Measurements from ENCODE around the gene FAM110A. TPM values are rescaled to one million over a fixed set of nuclear protein-coding genes. Genes with fewer than 3 reads are reported as not detected.
A peak's percentile ranks its signal among the peaks of the same experiment; 100 is the strongest.

FAM110A gene
- total RNA-seq, 1 donor from 2014 or later: 7.1 TPM

DNA sequence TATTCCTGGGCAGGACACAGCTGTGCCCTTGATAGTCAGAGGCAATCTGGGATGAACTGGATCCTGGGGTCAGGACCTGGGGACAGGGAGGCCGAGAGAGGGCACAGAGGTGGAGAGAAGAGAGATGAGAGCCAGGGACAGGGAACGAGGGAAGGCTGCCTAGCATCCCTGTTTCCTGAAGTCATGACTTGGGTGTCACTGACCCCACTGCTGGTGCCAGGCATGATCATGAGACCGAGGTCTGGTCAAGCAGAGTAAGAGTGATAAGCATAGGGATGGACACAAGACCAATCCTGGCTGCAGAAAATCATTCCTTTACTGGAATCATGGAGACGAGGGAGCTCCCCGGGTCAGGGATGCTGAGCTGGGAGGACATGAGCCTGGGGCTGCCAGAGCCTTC is 36.1 kb downstream of the FAM110A start:
- Histone ChIP-seq H3K4me3 (ENCODE audit: low read depth, low read length) (no peak overlapping the region), H3K27me3 (ENCODE audit: control insufficient read depth, insufficient read depth, low read length) (no peaks in the 10 kb centered on the region), H3K36me3 (ENCODE audit: control insufficient read depth, insufficient read depth, low read length) (no peaks in the 10 kb centered on the region)
- no peak for DNase-seq (ENCODE audit: low read depth)
- no peak for TF ChIP-seq CTCF (IDR thresholded peaks at IDR 0.05; ENCODE audit: insufficient read depth, low read length, severe bottlenecking)
- no peak for FAIRE-seq

- Histone ChIP-seq H3K36me3 (ENCODE audit: control insufficient read depth, insufficient read depth, low read length) (no peaks in the 10 kb centered on the region), H3K27me3 (ENCODE audit: control insufficient read depth, insufficient read depth, low read length) (no peaks in the 10 kb centered on the region), H3K4me3 (ENCODE audit: low read depth, low read length) (no peak overlapping the region)
- no peak for TF ChIP-seq CTCF (IDR thresholded peaks at IDR 0.05; ENCODE audit: insufficient read depth, low read length, severe bottlenecking)
- DNase-seq (ENCODE audit: low read depth): no peak
- FAIRE-seq: peak; percentile 76
These were observed 37.2 kb downstream of the FAM110A start for GRCh38 chr20:870758-871157.

DNA sequence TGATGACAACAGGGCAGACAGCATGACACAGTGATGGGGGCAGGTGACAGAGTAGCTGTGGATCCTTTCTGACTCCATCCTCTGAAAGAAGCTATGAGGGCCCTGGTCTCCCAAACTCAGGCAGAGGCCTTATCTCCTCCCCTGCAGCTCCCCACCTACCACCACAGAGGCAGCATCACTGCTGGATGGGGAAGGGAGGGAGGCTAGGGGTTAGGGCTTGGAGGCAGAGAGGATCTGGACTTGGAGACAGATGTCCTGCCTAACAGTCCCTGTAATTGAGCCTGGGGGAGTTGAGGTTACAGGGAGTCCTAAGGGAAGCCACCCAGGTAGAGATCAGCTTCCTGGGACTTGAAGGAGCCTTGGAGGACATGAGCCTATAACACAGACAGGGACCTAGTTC is 37.9 kb downstream of the FAM110A start:
- Histone ChIP-seq H3K4me3 (ENCODE audit: low read depth, low read length) (no peak overlapping the region), H3K27me3 (ENCODE audit: control insufficient read depth, insufficient read depth, low read length) (no peaks in the 10 kb centered on the region), H3K36me3 (ENCODE audit: control insufficient read depth, insufficient read depth, low read length) (no peaks in the 10 kb centered on the region)
- DNase-seq (ENCODE audit: low read depth) (no peak), FAIRE-seq (no peak)
- TF ChIP-seq CTCF (IDR thresholded peaks at IDR 0.05; ENCODE audit: insufficient read depth, low read length, severe bottlenecking): no peak

GRCh38 chr20:871948-872347 is 38.4 kb downstream of the FAM110A start:
- FAIRE-seq: no peak
- TF ChIP-seq CTCF (IDR thresholded peaks at IDR 0.05; ENCODE audit: insufficient read depth, low read length, severe bottlenecking): no peak
- no peak for DNase-seq (ENCODE audit: low read depth)
- H3K36me3 ChIP-seq (ENCODE audit: control insufficient read depth, insufficient read depth, low read length): no peaks in the 10 kb centered on the region
- no peaks in the 10 kb centered on the region for H3K27me3 ChIP-seq (ENCODE audit: control insufficient read depth, insufficient read depth, low read length)
- H3K4me3 ChIP-seq (ENCODE audit: low read depth, low read length): no peak overlapping the region

- no peak for FAIRE-seq
- TF ChIP-seq CTCF (IDR thresholded peaks at IDR 0.05; ENCODE audit: insufficient read depth, low read length, severe bottlenecking): no peak
- Histone ChIP-seq H3K4me3 (ENCODE audit: low read depth, low read length) (no peak overlapping the region), H3K27me3 (ENCODE audit: control insufficient read depth, insufficient read depth, low read length) (no peaks in the 10 kb centered on the region), H3K36me3 (ENCODE audit: control insufficient read depth, insufficient read depth, low read length) (no peaks in the 10 kb centered on the region)
- DNase-seq (ENCODE audit: low read depth): no peak
These were observed 39.5 kb downstream of the FAM110A start for GRCh38 chr20:872855-873520.
